Measurements from ENCODE around the gene AFMID.
"Not testable (repeated sequence)": the region's sequence is repeated elsewhere in the genome, so short reads cannot be mapped to it uniquely, and the experiment has no call there.

AFMID gene, protein sequence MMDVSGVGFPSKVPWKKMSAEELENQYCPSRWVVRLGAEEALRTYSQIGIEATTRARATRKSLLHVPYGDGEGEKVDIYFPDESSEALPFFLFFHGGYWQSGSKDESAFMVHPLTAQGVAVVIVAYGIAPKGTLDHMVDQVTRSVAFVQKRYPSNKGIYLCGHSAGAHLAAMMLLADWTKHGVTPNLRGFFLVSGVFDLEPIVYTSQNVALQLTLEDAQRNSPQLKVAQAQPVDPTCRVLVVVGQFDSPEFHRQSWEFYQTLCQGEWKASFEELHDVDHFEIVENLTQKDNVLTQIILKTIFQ

DNA sequence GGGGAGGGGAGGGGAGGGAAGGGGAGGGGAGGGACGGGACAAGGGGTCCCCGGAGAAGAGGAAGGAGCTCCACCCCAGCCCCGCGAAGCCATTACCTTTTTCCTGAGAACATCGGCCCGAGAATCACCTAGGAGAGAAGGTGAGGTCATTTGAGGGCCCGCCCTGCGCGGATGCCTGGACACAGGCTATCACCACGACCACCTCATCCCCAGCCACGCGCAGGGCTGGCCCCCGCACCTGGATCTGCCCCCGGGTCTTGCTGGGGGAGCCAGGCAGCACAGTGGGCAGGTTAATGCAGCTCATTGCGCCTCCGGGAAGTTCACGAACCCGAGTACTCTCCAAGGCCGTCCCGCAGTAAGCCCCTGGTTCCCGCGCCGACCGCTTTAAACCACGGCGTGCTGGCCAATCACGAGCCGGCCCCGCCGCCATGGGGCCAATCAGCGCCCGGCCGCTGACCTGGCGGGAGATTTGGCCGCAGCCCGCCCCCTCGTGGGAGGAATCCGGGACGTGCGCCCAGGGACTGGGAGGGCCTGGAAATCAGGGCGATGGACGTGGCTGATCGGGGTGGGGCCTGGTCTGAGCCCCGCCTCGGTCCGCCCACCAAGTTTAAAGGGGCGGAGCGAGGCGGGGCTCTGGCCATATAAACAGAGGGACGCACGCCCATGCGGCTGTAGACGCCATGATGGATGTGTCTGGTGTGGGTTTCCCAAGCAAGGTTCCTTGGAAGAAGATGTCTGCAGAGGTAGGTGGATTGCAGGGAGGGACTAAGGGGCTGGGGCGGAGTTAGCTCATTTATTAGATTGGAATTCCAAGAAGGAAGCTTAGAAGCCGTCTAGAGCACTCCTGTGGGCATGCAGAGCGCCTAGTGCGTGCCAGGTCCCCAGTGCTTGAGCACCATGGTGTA is at the start of gene AFMID, which contains the start of gene TK1:
TSS of gene AFMID (plus strand) at position 671 of the 904 bp plus-strand sequence. CDS start at position 680, 9 bp downstream.
TSS of gene TK1 (minus strand) at position 361 of the 904 bp plus-strand sequence. CDS start at position 303, 58 bp downstream.
- DNase-seq (ENCODE audit: low spot score) = peak; percentile 95

DNA sequence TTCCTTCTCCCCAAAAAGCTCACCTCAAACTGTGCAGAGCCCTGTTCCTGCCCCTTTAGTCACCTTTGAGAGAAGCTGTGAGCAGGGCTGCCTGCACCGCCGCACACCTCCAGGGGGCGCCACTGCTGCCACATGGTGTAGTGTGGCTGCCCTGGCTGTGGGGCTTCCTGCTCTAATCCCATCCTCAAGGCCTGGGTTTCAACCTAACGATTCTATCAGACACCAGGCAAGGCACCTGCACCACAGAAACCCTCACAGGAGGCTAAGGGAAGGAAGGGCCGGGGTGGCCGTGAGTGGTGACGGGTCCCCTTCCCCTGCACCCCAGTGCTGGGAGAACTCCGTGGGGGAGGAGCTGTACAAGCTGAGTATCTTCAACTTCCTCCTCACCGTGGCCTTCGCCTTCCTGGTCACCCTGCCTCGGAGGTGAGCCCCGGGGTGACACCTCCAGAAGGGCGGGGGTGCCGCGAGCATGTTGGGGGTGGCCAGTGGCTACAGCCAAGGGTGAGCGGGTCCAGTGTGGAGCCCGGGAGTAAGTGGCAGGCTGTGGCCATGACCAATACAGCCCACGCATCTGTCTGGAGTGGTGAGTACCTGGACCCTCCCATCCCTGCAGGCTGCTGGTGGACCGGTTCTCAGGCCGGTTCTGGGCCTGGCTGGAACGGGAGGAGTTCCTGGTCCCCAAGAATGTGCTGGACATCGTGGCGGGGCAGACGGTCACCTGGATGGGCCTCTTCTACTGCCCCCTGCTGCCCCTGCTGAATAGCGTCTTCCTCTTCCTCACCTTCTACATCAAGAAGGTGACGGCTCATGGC is 49.6 kb upstream of the AFMID start:
- DNase-seq (ENCODE audit: low spot score) = peak; percentile 30

DNA sequence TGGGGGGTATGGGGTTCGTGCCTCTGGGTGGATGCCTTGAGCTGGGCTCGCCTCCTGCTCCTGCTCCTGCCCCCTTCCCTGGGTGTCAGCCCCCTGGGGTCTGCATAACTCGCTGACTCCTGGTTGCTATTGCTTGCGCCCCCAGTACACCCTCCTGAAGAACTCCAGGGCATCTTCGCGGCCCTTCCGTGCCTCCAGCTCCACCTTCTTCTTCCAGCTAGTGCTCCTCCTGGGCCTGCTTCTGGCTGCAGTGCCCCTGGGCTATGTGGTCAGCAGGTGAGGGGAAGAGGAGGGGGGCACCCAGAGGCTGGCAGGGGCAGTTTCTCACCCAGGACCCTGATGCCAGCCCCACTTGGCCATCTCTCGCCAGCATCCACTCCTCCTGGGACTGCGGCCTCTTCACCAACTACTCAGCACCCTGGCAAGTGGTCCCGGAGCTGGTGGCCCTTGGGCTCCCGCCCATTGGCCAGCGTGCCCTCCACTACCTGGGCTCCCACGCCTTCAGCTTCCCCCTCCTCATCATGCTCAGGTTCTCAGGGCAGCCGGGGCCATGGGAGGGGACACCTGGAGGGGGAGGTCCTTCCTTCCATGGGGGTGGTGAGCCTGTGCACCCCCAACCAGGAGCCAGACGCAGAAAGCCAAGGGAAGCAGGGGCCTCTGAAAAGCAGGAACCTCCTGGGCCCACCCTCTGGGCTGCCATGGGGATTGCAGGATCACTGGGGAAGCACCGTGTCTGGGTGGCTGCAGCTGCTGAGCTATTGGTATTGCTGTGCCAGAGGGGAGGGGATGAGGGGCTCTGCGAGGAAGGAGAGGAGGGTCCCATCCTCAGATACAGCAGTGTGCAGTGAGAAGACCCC is 48.7 kb upstream of the AFMID start:
- DNase-seq (ENCODE audit: low spot score) = no peak

DNA sequence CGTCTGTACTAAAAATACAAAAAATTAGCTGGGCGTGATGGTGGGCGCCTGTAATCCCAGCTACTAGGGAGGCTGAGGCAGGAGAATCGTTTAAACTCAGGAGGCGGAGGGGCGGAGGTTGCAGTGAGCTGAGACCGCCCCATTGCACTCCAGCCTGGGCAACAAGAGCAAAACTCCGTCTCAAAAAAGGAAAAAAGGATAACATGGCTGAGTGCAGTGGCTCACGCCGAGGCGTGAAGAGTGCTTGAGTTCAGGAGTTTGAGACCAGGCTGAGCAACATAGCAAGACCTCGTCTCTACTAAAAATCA is 47.3 kb upstream of the AFMID start:
- not testable (repeated sequence) for DNase-seq (ENCODE audit: low spot score)

DNA sequence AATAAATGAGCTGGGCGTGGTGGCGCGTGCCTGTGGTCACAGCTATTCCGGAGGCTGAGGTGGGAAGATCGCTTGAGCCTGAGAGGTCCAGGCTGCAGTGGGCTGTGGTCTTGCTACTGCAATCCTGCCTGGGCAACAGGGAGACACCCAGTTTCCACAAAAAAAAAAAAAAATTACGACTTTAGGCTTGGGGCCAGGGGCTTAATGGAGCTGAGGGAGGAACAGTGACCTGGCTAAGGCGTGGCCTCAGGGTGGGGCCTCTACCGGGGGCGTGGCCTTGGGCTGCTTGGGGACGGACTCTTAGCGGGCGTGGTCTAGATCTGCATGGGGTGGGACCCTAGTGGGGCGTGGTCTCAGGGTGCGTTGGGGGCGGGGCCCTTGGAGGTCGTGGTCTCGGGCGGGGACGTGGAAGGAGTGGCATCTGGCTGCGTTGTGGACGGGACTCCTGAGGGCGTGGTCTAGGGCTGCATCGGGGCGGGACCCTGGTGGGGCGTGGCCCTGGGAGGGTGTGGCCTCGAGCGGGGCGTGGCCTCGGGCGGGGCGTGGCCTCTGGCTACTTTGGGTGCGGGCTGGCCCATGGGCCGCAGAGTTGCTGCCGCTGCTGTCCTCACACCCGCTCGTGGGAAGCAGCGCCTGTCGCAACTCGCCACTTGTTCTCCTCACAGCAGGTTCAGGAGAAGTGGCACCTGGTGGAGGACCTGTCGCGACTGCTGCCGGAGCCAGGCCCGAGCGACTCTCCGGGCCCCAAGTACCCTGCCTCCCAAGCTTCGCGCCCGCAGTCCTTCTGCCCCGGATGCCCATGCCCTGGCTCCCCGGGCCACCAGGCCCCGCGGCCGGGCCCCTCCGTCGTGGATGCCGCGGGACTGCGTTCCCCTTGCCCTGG is 46.8 kb upstream of the AFMID start:
- DNase-seq (ENCODE audit: low spot score) = peak; percentile 97

DNA sequence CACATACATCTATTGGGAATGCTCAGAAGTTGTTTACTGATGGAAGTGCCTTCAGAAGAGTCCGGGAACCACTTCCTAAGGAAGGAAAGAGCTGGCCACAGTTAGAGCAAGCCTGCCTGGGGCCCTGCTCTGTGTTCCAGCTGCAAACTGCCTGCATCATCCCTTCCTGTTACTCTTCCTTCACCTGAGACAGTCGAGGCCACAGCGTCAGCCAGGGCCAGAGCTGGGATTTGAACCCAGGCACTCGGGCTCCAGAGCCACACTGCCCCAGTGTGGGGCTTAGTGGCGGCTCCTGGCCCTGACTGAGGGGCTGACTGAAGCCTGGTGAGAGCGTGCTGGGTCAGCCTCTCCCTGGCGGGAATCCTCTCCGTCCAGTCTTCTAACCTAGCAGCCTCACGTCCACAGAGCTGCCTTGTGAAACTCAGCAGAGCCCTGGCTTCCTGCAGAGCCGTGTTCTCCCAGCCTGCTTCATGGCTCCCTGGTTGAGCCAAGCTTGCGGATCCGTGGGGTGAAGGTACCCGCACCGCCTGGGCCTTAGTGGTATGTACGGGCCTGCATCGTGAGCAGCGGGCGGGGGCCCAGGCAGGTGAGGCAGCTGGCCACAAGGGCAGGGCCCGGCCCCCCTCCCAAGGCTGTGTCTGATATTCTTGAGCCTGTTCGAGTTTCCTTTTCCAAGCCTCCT is 45.6 kb upstream of the AFMID start:
- no peak for DNase-seq (ENCODE audit: low spot score)

DNA sequence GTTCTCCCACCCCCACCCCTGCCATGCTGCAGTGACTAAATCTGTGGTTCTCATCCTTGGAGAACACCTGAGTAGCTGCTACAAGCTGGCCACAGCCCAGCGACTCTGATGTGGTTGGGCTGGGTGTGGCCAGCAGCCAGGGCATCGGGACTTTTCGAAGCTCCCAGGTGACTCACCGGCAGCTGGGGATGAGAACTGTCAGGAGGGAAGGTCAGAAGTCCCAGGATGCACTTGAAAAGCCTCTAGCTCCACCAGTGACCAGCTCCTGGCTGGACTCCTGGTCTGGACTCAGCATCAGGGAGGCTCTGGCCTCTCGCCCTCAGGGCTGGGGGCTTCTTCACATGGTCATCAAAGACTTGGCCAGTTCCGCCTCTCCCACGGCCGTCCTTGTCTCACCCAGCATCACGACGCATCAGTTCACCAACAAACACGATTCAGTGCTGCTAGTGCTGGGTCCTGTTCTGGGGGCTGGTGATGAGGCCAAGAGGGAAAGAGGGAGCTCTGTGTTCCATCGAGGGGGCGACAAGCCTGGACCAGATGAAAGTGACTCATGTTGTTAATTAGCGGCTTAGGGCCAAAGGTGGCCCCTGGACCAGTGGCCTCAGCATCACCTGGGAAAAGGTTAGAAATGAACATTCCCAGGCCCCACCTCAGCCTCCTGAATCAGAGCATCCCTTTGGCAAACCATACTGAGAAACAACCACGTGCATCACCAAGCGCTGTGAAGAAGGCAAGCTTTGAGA is 44.9 kb upstream of the AFMID start:
- DNase-seq (ENCODE audit: low spot score) = peak; percentile 98

DNA sequence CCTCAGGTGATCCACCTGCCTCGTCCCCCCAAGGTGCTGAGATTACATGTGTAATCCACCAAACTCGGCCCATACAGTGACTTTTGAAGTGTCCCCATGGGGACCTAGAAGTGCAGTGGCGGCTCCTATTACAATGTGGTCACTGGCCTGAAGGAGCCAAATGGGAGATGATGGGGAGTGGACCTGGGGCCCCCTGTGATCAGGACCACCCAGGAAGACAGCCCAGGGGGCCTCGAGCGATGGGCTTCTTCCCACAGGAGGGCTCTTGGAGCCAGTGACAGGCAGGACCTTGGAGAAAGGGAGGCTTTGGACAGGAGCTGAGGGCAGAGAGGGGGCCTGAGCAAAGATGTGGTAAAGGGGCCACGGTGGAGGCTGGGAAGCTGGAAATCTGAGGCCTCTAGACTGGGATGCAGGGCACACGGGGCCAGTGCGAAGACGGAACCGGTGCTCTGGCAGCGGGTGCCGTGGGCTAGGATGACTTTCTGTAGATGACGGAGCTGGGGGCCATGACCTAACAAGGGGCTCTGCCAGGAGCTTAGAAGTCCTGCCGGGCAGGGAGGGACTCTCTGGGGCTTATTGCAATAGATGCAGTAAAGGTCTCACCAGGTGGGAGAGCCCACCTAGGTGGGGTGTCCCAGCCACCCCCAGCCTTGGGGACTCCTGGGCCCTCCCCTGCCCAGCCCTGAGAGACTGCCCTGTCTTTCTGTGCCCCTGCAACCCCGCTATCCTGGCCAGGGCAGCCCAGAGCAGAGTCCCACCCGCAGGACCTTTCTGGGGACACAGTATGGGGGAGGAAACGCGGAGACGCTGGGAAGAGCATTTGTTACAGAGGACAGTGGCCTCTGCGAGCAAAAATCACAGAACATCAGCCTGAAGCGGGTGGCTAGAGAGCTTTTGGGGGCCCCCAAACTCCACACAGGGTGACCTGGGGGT is 43.7 kb upstream of the AFMID start:
- DNase-seq (ENCODE audit: low spot score) = no peak

DNA sequence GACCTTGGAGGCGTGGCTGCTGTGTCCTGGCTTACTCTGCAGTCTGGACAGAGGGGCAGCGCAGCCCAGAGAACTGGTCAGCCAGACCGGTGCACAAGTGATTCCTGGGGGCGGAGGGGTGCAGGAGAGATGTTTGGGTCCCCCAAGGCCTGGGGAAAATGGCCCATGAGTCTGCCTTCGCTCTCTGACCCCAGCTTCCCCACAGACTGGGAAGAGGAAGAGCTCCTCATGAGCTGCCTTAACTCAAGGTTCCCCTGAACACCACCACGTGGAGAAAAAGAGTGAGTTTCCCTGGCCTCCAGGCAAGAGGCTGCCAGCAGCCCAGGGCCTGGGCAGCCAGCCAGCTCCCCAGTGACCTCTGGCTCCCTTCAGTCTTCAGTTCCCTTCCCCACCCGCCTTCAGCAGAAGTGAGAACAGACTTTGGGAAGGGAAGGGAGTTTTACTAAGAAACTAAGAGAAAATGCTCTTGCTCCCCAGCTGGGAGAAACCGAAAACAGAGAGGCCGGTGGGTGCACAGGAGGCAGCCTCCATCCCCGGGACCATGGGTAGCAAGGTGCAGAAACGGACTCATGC is 42.9 kb upstream of the AFMID start:
- DNase-seq (ENCODE audit: low spot score) = peak; percentile 41

DNA sequence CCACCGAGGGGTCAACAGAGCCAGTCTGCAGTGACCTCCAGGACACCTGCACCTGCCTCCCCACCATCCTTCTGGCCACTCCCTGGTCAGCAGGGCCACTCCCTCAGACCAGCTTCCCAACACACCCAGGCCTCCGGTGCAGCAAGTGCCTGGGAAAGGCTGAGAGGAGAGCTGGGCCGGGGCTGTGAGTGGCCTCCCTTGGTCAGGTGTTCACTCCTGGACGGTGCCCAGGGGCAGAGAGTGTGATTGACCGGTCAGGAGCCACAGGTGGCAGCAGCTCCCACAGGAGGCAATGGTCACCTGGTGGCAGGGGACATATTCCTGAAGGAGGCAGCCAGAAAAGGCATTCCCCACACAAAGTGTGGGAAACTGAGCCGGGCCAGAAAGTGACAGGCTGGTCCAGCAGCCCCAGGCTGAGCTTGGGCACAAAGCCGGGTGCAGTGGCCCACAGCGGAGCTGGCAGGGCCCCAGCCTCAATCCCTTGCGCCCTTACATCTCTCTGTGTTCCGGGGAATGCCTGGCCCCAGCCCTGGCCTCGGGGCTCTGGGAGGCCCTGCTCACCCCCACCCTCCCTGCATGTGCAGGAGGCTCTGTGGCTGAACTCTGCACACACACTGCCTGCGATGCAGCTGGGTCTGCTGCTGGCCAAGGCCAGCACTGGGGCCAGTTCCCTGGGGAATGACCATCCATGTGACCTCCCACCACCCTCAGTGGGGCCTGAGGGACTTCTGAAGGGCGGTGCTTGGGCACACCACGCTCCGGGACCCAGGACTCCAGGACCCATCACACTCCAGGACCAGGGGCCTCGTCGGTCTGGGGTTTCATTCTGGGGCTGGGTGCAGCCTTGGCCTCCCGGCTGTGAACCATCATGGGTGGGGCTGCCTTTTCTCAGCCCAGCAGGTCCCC is 42.2 kb upstream of the AFMID start:
- peak; percentile 57 for DNase-seq (ENCODE audit: low spot score)

DNA sequence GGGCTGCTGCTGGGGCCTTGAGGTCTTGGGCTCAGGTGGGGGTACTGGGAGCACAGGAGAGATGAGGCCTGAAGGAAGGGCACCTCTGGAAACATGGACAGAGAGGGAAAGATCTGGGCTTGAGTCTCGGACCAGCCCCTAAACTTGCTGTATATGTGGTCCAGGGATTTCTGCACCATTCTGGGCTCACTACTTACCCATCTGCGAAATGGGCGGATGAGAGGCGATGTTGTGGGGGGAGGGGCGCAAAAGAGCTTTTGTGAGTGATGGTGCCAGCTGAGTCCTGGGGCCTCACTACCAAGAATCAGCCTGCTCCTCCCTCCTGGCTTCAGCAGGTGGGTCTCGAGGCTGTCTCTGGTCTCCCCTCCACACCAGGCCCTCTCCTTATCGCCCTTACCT is 40.7 kb upstream of the AFMID start:
- DNase-seq (ENCODE audit: low spot score) = no peak

DNA sequence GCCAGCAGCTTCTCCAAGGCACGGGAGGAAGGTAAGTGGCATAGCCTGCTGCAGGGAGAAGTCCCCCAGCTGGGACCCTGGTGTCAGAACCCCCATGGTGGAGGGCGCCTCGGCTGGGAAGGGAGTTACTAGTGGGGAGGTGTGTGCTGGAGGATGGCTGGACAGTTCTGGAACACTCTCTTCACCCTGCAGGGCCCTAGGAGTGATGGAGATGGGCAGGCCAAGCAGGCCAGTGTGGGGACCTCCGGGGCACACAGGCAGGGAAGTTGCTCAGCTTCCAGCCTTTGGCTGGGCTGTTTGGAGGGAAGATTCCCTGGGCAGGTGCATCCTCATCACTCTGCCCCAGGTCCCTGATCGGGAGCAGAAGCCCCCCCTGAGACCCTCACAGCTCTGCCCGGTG is 40.3 kb upstream of the AFMID start:
- DNase-seq (ENCODE audit: low spot score) = no peak

DNA sequence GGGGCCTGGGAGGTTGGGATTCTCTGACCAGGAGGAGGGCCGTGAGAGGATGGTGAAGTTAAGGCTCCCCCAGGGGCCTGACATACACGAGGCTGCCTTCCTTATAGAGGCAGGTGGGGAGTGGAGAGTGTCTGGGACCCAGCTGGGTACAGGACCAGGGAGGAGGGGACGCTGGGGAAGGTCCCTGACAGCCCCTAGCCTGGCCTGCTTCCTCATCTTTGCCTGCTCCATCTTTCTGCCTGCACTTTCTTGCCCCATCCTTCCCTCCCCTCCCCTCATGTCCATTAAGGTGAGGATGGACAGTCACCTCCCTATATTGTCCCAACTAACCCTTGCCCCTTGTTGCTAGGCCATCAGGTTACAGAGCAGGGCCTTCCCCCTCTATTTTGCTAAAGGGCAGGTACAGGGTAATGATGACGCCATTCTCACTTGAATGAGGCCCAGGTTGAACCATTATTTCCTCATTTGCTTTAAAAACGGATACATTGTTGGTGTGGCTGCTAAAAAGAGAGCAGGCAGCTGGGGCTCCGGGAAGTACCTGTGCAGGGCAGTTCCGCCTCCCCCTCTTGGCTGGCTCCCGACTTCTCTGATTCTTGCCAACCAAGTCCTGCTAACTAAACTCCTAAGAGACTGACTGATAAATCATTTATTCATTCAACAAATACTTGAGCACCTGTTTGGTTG is 39.7 kb upstream of the AFMID start:
- DNase-seq (ENCODE audit: low spot score) = no peak

DNA sequence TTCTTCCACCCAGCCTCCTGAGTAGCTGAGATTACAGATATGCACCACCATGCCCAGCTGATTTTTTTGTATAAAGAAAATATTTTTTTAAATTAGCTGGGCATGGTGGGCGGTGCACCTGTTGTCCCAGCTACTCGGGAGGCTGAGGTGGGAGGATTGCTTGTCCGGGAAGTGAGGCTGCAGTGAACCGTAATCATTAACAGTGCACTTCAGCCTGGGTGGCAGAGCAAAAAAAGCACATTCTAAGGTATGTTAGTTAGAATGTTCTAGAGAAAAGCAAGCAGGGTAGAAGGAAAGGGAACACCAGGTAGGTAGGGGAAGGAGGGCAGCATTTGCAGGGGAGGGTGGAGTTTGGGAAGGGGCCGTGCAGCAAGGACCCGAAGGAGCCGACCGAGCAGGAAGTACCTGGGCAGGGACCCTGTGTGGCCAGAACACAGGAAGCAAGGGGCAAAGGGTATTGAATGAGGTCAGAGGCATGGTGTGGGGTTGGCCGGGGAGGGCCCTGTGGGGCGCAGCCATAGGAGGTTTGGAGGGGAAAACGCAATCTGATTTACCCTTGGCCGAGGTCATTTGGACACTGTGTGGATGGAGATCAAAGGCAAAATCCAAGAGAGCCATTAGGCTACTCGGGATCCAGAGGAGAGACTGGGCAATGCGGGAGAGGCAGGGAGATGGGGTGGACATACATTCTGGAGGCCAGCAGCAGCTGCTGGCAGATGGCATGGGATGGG is 38.7 kb upstream of the AFMID start:
- DNase-seq (ENCODE audit: low spot score) = no peak

DNA sequence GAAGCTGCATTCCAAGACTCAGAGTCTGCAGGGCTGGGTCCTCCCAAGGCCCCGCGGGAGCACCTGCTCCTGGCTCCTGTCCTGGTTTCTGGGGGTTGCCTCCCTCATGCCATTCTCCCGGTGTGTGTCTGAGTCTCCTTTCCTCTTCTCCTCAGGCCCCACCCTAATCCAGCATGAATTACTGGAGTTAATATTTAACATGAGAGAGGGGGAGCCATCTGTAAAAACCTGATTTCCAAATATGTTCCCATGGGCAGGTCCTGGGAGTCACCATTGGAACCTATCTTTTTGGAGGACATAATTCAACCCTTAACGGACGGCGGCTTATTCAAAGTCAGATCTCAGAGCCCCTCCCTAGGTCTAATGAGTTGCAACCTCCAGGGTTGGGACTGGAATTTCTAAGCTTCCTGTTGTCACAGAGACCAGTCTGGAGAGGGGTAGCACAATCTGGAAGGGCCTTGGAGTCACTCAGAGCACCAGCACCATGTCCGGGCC is 35.6 kb upstream of the AFMID start:
- peak; percentile 94 for DNase-seq (ENCODE audit: low spot score)

Measured in SW480 (cell line).